Erythroblast (primary cell): Measurements from ENCODE around the gene SLC39A11.

Source experiments
- GATA1 ChIP-seq: IDR thresholded peaks from 2 replicates; pipeline ENCODE4 v1.6.1; 2011; ENCODE audit warnings: low read depth, mild to moderate bottlenecking, control low read depth, low read length, moderate library complexity
- POLR2A ChIP-seq: IDR thresholded peaks from 2 replicates; pipeline ENCODE4 v1.6.1; 2011; ENCODE audit warnings: mild to moderate bottlenecking, low read length

DNA sequence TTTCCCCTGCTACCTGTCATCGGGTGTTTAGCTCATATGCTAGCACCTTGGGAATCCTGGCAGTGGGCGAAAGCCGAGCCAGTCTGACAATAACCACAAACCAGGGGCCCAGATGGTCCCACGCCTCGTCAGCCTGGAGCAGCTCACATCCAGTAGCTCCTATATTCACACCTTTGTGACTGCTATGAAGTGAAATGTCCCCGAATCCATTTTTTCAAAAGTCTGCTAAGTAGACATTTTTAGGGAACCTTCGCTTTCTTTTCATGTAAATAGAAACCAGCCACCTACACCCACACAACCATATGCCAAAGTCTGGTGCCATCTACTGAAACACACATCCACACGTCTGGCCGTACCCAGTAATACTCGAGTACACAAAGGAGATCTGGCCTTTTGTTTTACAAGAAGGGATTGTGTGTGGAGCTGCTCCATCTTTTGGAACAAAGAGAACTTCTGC is 176.8 kb downstream of the SLC39A11 start:
- no peak for TF ChIP-seq POLR2A
- TF ChIP-seq GATA1, result no peak
